GM21619 (cell line): ENCODE data around the gene LHX3.

ENCODE experiments used
- ATAC-seq: cut with Tn5 transposase; IDR thresholded peaks from one replicate; pipeline ENCODE4 v1.9.1; 2021; ENCODE audit not compliant: unreplicated experiment

The LHX3 gene

GRCh38 chr9:136193891-136194279 is 11.0 kb downstream of the LHX3 start:
- no peak for ATAC-seq

- ATAC-seq: no peak
Observed at GRCh38 chr9:136193127-136193890, 11.6 kb downstream of the LHX3 start.

DNA sequence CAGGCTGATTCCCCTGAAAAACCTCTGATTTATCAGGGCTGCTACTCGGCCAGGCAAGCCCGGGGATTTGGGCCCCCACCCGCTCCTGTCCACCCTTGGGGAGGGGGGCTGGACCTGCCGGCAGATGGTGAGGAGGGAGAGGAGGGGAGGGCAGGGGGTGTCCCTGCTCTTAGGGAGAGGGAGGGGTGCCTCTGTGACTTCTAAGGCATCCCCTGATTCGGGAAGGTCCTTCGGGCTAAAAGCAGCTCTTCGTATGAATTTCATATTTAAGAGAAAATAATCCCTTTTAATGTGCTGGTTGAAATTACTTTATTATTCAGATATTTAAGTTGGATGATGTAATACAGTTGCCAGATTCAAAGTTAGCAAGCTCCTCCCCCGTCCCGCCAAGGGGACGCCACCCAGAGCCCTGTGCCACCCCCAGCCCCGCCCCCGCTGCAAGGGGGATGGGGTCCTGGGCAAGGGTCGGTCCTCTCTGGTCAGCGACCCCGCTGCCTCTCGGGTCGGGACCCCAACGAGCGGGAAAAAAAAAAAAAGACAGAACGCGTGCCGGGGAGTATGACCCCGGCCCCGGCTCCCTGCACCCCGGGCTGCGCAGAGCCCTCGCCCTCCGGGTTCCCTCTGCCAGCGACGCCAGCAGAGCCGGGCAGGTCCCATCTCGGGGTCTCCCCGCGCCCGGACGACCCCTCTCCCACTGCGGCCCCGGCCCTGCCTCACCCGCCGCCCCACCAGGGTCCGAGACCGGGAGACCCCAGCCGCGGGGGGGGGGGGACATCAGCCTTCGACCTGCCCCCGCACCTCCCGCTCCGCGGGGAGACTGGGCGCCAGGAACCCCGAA is 12.4 kb downstream of the LHX3 start:
- ATAC-seq: no peak

- ATAC-seq: no peak
Observed at GRCh38 chr9:136191960-136192286, 13.0 kb downstream of the LHX3 start.

DNA sequence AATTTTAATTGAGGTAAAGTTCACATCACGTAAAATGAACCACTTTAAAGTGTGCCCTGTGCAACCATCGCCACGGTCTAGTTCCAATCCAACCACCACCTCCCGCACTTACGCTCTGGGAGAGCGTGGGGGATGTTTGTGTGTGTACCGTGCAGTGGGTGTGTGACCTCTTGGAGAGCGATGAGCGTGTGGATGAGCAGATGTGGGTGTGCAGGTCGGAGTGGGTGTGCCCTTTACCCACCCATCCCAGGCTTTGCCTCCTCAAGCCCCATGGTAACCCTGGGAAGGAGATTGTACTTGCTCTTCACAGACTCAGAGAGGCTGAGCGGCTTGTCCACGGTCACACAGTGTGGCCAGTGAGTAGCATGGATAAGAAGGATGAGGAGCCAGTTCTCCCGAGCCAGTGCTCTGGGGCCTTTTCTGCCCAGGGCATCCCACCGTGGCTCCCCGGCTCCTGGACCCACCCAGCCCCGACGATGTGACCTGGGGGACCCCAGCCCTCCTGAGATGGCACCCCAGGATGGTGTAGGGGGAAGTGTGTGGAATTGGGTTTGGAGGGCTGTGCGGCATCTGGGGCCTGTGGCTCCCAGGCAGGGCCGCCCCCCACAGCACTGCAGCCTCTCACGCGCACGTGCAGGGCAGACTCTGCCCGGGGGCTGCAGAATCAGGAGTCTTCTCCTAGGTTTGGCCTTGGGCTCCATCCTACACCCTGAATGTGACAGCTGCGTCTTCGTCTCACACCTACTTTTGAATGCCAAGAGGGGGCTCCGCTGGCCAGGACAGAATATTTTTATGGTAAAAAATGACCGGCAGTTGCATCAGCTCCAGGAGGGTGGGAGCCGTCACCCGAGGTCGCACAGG is 13.6 kb downstream of the LHX3 start:
- no peak for ATAC-seq

GRCh38 chr9:136190656-136191055 is 14.3 kb downstream of the LHX3 start:
- no peak for ATAC-seq

DNA sequence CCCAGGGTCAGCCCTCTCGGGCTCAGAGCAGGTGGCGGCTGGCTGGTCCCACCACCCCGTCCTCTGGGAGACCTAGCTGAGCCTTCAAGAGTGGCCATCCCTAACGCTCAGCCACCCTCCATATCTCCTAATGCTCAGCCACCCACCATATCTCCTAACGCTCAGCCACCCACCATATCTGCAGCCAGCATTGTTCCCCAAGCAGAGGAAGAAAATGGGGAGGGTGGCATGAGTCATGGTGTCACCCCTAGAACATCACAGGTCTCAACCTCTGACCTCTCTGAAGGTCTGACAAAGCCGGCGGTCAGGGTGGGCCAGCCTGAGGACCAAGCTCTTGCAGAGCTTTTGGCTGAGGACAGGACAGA is 14.7 kb downstream of the LHX3 start:
- no peak for ATAC-seq

- ATAC-seq: no peak
Observed at GRCh38 chr9:136189394-136190236, 15.3 kb downstream of the LHX3 start.

GRCh38 chr9:136187683-136188586 is 17.0 kb downstream of the LHX3 start:
- no peak for ATAC-seq

DNA sequence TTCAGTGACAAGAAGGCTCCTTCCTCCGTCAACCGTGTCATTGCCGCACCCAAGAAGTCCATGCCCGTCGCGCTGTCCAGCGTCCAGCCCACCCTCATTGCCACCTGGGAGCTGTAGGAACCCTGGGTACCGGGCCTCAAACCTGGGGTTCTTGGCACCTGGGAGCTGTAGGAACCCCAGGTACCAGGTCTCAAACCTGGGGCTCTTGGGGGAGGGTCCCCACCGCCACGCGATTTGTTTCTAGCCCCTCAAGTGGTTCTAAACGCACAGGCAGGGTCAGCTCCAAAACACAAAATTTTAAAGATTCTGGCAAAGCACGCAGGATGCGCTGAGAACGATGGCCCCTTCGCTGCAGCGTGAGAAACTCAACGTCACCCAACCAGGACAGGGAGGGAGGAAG is 17.7 kb downstream of the LHX3 start:
- ATAC-seq: no peak

- ATAC-seq: no peak
Observed at GRCh38 chr9:136186386-136186785, 18.5 kb downstream of the LHX3 start.

- ATAC-seq: no peak
Observed at GRCh38 chr9:136185596-136186366, 19.1 kb downstream of the LHX3 start.

DNA sequence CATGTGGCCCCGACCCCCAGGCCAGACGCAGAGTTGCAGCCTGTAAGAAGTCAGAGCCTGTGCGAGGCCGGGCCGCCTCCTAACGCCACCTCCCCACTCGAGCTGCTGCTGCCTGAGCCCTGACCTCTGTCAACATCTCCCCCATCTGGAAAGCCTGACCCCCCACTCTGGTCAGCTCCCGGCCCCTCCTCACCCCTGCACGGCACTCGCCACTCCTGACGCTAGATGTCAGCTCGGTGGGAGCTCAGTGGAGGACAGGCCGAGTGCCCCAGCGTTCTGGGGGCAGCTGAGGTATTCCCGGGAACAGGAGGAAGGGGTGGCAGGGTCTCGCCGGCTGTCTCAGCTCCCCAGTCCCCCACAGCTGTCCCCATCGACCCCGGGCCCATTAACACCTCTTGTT is 19.9 kb downstream of the LHX3 start:
- ATAC-seq: no peak

DNA sequence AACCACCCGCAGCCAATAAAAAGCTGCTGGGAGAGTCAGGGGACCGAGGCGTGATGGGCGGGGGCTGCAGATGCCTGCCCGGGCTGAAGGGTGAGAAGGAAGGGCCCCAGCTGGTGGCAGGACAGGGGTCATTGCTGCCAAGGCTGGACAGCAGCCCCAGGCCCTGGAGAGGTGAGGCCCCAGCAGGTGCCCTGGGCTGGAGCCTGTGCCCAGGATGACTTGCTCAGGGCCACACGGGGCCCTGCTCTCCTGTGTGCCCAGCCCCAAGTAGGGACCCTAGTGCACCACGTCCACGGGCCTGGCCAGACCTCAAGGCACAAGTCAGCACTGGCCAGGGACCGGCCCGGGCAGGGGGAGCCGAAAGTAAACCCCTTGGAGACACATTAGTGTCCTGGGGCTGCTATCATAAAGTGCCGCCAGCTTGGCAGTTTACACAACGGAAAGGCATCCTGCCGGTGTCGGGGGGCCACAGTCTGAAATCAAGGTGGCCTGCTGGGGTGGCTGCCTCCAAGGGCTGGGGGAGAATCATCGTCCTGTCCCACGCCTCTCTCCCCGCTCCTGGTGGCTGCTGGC is 22.0 kb downstream of the LHX3 start:
- no peak for ATAC-seq

- no peak for ATAC-seq
Observed at GRCh38 chr9:136182420-136182787, 22.5 kb downstream of the LHX3 start.

DNA sequence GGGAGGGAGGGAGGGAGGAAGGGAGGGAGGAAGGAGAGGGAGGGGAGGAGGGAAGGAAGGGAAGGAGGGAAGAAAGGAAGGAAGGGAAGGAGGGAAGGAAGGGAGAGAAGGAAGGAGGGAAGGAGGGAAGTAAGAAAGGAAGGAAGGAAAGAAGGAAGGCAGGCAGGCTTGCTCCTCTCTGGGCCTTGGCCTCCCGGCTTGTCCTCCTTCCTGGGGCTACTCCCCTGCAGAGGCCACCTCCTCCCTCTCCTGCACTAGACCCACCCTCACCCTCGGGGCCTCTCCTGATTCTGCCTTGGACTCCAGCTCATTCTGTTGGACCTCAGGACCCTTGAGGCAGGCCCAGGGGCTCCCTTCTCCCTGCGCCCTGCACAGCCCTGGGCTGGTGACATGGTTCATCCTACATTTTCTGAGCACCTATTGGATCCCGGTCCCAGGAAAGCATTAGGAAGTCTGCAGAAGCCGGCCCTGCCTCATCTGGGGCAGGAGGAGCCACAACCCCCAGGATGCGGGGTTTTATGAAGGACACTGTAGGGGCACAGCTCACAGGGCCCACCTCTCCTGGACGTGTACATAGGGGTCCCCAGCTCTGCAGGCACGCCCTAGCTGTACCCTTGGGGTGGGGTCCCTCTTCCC is 23.0 kb downstream of the LHX3 start:
- ATAC-seq: no peak

DNA sequence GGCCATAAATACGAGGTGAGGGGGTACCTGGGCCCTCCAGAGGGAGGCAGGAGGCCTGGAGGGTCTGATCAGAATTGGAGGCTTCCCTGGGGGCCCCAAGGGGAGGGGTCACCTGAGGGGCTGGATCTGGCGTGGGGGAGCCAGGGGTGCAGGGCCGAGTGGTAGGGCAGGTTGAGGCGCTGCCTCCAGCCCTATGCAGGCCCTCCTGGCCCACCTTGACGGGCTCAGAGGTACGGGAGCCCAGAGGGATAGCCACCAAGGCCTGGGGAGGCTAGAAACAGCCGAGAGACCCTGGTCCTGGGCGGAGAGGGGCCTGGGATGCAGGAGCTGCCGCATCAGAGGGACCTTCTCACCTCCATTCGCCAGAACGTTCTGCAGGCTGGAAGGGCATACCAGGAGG is 24.3 kb downstream of the LHX3 start:
- ATAC-seq: no peak

DNA sequence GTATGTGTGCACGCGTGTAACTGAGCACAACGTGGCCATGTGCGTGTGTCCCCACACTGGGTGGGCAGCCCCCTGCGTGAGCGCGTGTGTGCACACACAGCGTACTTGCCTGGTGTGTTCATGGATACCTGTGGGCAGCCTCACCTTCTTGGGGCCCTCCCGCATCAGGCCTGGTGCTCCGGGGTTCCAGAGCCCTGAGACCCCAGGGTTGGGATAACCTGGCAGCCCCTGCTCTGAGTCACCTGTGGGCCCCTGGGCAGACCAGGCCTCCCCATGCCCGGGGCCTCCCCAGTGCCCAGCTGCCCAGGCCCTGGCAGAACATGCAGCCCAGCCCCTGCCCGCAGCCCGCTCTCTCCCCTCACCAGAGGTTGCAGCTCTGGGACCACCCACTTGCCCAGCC is 25.2 kb downstream of the LHX3 start:
- no peak for ATAC-seq
